ENCODE measurements around the gene KLHDC4.

DNA sequence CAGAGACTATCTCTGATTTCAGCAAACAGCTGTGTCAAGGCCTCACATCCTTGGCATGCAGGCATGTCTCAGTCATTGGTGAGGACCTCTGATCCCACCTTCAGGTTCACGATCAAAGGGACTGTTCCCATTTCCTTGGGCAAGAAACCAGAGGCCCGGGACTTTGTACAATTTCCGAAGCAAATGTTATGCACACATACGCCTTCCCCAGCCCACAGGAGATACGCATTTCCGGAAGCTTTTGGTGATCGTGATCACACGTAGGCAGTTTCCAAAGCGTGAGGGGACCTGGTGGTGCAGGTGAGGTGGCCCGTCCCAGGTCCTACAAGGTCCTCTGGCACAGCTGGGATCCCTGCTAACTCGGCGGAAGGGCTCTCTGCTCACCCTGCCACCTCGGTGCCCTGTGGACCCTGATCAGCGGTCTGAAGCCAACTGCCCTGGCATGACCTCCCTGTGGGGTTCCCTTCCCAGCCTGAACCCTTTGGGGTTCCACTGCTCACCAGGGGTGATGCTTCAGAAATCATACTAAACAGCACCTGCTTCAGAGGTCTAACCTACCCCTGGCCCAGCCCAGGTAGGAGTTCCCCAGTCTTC, 28.8 kb upstream of the KLHDC4 start:
- TF ChIP-seq, protein P1, sequence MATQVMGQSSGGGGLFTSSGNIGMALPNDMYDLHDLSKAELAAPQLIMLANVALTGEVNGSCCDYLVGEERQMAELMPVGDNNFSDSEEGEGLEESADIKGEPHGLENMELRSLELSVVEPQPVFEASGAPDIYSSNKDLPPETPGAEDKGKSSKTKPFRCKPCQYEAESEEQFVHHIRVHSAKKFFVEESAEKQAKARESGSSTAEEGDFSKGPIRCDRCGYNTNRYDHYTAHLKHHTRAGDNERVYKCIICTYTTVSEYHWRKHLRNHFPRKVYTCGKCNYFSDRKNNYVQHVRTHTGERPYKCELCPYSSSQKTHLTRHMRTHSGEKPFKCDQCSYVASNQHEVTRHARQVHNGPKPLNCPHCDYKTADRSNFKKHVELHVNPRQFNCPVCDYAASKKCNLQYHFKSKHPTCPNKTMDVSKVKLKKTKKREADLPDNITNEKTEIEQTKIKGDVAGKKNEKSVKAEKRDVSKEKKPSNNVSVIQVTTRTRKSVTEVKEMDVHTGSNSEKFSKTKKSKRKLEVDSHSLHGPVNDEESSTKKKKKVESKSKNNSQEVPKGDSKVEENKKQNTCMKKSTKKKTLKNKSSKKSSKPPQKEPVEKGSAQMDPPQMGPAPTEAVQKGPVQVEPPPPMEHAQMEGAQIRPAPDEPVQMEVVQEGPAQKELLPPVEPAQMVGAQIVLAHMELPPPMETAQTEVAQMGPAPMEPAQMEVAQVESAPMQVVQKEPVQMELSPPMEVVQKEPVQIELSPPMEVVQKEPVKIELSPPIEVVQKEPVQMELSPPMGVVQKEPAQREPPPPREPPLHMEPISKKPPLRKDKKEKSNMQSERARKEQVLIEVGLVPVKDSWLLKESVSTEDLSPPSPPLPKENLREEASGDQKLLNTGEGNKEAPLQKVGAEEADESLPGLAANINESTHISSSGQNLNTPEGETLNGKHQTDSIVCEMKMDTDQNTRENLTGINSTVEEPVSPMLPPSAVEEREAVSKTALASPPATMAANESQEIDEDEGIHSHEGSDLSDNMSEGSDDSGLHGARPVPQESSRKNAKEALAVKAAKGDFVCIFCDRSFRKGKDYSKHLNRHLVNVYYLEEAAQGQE (IDR thresholded peaks at IDR 0.05; ENCODE audit: unreplicated experiment) = no peak
- TF ChIP-seq JUNB (IDR thresholded peaks at IDR 0.05; ENCODE audit: unreplicated experiment) = no peak

All from GM23338 (cell line).